ENCODE results near the gene TRIM2.
"Not testable (repeated sequence)": the region's sequence is repeated elsewhere in the genome, so short reads cannot be mapped to it uniquely, and the experiment has no call there.

The TRIM2 gene

DNA sequence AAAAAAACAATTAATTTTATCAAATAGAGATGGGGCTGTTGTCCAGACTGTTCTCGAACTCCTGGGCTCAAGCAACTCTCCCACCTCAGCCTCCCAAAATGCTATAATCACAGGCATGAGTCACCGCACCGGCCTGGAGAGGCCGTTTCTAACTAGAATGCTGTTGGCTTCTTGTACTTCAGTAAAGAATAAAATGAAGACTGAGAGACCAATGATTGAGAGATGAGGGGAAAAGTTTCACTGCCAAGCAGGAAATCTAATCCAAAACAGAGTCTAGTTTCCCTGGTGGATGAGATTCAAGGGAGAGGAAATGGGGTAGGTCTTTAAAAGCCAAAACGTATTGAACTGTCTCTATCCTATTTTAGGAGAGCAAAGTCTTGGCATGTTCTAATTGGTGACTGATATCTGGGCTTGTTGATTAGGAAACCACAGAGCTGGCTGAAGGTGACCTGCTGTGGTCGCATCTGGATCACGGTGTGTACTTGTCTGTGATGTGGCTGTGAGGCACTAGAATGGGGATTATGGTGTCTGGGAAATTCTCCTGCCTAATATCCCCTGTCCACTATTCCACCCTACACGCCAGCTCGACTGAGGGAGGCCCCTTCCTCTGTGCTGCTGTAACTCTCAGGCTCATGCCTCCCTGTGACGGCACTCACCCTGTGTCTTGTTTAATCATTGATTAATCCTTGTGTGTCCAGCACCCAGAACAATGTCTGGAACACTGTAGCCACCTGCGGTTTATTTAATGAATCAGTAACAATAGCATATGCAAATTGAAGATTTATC, 15.0 kb upstream of the TRIM2 start:
- no peak for DNase-seq (ENCODE audit: low spot score)

DNA sequence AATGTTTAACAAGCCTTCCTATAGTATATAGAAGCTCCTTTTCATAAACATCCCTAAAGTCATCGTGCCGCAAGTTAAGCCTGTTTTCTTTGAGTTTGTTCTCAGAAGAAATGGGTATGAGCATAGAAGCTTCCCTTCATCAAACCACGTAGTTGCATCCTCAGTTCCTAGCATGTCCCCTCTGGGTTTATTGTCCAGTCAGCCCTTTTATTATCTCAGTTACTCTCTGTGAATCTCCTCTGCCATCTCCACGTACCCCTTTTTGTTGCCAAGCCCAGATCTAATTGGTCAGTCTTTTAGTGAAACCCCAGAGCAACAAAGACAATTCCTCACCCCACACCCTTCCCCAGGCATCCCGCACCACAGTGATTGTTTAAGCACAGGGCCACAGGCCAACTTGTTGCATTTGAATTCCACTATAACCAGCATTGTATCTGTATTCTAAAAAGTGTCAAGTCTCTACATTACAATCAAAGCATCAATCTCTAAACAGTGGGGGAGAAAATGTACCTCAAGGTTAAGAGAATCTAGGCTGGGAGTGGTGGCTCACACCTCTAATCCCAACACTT, 12.4 kb upstream of the TRIM2 start:
- no peak for DNase-seq (ENCODE audit: low spot score)

DNA sequence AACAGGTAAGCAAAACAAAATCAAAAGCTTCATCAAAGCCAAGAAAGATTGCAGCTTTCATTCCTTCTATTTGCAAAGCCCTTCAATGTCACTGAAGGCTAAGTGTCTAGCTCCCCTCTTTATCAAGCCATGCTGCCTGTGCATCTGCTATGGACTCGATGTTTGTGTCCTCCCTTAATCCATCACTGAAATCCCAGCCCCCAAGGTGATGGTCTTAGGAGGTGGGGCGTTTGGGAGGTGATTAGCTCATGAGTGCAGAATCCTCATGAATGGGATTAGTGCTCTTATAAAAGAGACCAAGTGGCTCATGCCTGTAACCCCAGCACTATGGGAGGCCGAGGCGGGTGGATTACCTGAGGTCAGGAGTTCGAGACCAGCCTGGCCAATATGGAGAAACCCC, 6.9 kb upstream of the TRIM2 start:
- DNase-seq (ENCODE audit: low spot score) = no peak

DNA sequence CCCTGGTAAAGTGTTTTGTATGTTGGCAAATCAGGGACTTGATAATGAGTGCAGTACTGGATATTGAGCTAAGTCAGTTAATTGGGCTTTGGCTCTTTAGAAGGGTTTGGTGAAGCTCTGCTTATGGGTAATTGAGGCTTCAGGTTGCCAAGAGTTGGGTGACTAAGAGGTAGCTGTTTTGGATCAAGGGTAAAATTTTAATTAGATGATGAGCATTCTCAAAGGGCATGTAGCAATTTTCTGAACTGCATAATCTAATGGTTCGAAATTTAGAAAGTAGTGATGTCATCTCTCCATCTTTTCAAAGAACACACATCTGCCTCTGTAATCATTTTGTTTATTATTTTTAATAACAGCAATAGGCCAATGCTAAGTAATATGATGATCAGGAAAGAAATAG, 5.5 kb upstream of the TRIM2 start:
- DNase-seq (ENCODE audit: low spot score) = no peak

DNA sequence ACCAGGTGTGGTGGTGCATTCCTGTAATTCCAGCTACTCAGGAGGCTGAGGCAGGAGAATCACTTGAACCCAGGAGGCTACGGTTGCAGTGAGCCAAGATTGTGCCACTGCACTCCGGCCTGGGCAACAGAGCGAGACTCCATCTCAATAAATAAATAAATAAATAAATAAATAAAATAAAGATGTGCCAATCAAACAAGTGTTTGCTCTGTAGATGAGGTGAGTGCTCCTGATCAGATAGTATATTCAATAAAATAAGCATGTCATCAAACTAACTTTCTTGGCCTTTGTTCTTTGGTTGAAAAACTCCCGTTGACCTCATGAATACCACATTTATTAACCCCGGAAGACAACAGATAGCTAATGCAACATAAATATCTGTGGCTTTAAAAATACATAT, 497 bp upstream of the TRIM2 start:
- DNase-seq (ENCODE audit: low spot score) = not testable (repeated sequence)

DNA sequence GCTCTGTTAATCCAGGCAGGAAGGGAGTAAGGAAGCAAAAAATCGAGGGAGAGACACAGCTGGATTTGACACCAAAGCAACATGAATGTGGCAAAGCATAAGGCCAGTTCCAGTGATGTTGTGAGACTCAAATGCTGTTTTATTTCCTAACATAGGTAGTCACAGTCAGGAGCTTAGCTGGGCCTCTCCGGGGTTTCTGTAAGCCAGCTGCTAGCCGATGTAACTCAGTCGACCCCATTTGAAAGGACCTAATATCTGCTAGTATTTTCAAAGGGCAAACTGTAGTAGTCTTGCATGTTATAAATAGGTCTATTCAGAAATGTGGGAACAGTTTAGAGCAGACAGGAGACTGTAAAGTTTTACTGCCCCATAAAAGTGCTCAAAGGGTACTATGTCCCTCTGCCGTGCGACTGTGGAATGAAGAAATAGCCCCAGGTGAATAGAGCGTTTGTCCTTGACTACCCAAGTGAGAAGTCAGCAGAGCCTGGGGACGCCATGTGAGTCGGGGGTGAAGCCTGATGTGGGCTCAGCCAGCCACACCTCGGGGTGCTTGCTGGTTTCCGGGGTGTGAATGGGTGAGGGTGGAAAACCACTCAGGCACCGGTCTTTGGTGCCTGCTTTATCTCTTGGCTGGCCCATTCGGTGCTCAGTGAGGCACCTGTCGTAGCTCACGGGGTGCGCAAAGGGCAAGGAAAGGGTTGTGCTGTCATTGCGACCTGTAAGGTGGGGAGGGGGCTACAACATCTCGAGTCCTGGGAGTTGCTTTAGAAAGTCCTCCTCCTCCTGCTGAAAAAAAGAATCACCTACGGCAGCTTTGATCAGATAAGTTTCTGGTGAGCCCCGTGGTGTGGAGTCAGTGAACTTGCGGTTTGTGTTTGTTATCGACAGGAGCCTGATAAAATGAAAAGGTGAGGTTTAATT, 745 bp downstream of the TRIM2 start:
- no peak for DNase-seq (ENCODE audit: low spot score)

DNA sequence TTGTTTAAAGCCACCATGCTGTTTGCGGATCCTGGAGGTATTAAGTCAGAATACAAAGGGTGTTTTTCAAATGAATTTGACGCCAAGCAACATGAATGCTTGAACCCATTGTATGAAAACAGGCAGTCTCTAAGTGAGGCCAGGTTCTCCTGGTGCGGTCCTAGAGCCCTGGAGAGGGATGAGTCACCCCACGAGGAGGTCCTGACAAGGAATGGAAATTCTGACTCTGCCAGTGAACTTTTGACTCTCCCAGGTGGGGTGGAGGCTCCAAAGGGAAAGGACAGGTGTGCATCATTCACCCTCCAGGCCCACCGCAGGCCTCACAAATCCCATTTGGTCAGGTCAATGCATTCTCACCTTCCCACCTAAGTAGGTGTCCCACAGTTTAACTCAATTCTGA, 1.5 kb downstream of the TRIM2 start:
- no peak for DNase-seq (ENCODE audit: low spot score)

DNA sequence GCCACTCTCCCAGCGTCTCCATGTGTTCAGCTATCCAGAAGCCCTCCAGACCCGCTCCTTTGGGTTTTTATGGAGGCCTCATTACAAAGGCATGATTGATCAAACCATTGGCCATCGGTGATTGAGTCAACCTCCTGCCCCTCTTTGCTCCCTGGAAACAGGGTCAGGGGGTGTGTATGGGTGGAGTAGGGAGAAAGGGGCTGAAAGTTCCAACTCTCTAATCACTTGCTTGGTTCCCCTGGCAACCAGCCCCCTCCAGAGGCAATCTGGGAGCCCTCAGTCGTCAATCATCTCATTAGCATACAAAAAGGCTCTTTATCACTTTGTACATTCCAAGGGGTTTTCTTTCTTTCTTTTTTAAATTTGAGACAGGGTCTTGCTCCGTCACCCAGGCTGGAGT, 2.3 kb downstream of the TRIM2 start:
- DNase-seq (ENCODE audit: low spot score) = no peak

DNA sequence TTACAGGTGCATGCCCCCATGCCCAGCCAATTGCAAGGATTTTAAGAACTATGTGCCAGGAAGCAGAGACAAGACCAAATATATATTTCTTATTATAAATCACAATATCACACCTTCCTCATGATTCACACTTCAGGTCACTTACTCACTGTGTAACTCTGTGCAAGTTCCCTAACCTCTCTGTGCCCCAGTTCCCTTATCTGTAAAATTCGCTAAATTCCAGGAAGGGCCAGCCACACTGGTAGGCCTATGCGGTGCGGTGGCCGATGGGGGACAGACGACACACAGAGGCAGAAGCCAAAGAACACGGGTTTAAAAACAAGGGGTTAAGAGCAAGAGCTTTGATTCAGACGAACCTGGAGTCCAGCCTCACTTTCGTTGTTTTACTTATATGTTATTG, 2.8 kb downstream of the TRIM2 start:
- DNase-seq (ENCODE audit: low spot score) = no peak

DNA sequence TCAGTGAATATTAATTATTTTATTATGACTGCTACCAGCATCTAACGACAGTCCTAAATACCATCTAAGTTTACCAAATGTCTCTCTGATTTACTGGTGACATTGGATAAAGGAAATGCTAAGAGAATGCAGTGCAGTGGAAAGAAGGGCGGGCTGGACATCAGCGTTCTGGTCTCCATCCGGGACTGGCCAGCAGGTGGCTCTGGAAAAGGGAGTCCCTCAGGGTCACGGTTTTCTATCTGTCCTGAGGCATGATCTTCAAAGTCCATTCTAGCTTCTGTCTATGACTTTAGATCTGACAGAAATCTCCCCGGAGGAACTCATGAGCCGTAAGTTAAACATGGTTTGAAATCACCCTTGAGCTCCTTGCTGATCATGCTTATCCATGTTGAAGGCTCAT, 3.3 kb downstream of the TRIM2 start:
- DNase-seq (ENCODE audit: low spot score) = no peak

DNA sequence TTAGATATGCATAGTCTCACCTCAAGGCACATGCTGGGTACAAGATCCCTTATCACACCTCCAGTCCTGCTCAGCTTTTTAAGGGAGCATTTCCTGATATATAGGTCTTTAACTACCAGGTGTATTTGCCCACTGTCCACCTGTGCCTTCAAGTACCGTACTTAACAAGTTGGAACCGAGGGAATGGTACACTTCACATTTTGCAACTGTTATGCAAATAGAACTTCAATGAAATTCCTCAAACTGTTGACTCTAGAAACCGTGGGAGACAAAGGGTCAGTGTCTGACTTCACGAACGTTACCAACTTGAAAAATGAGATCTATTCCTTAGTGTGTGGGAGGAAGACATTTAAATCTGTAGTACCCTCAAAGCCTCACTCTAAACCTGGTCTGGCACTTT, 5.2 kb downstream of the TRIM2 start:
- no peak for DNase-seq (ENCODE audit: low spot score)

DNA sequence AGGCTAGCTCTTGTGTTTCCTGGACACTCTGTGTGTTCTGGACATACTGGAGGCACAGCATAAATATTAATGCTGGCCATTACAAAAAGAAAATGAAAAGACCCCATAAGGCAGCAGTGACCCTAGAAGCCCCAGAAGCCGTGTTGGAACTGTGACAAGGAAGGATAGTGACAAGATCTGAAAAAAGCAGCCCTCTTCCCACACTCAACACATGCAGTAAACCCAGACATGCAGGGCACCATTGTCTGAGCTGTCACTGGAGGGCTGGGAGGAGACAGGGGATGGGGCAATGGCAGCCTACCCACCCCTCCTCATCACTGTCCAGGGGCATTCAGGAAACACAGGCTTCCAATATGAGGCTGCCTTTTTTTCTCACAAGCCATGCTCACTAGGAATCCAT, 6.5 kb downstream of the TRIM2 start:
- DNase-seq (ENCODE audit: low spot score) = no peak

DNA sequence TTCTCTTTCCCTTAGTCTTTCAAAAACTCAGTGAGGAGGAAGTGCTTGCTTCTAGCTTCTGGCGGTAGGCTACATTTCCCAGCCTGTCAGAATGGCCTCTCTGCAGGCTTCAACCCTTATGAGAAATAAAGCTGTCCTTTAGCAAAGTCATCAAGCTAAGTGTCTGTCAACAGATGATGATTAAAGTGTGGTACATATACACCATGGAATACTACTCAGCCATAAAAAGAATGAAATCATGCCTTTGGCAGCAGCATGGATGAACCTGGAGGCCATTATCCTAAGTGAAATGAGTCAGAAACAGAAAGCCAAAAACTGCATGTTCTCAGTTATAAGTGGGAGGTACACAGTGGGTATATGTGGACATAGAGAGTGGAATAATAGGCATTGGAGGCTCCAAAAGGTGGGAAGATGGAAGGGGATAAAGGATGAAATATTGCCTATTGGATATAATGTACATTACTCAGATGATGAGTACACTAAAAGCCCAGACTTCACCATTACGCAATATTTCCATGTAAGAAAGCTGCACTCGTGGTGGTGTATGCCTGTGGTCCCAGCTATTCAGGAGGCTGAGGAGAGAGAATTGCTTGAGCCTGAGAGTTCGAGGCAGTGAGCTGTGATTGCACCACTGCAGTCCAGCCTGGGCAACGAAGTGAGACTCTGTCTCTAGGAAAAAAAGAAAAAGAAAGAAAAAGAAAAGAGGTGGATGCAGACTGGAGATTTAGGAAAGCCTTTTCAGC, 7.9 kb downstream of the TRIM2 start:
- DNase-seq (ENCODE audit: low spot score) = no peak

DNA sequence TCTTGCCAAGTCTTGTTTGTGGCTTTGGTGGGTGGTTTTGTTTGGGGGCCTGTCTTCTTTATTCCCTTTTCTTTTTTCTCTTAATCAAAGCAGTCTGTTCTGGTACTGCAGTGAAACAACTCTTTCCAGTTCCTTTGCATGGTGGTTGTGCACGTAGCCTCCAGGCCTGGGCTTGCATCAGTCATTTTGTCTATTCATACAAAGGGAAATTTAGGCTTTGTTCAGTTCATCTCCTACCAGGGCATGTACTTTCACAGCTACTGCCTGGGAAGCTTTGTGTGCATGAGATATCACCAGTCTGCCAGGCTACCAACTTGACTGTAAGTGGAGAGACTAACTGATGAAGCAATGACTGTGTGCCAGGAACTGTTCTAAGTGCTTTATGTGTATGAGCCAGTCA, 8.5 kb downstream of the TRIM2 start:
- no peak for DNase-seq (ENCODE audit: low spot score)

DNA sequence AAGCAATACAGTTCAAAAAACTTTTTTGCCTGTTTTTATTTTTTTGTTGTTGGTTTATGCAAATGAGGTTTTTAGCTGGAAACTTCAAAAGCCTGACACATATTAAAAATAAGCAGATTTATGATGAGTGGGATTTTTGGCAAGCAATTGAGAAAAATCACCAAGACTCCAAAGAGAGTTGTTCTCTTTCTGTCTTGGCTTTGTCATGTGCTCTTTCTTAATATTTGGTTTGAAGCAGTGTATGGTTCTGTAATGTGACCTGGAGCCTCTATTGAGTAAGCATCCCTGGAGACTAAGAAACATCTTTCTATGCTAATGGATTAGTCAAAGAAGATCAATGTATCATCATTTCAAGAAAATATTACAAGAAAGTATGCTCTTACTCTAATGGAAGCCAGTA, 11.7 kb downstream of the TRIM2 start:
- DNase-seq (ENCODE audit: low spot score) = no peak

DNA sequence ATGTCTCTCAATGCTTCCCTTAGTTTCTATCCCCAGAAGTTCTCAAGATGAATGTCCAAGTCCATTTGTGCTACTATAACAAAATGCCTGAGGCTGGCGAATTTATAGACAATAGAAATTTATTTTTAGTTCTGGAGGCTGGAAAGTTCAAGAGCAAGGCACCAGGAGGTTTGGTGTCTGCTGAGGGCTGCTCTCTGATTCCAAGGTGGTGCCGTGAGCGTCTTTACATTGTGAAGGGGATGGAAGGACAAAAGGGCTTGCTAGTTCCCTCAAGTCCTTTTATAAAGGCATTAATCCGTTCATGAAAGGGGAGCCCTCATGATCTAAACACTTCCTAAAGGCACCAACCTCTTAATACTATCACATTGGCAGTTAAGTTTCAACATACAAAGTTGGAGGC, 12.3 kb downstream of the TRIM2 start:
- DNase-seq (ENCODE audit: low spot score) = no peak

DNA sequence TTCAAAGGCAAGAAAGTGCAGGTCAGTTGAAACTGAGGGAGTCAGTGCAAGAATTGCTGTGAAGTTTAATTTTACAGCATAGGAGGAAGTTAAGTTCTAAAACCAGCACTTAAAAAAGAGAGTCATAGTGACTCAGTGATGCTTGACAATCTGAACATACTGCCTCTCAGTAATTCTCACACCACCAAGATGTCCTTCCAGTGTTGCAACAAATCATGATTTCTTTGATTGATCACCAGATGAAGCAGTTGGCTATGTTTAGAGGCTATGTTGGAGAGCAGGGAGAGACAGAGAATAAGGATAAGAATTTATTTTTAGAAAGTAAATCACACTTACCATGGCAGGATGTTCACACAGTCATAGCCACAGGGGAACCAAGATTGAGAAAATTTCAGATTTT, 13.2 kb downstream of the TRIM2 start:
- no peak for DNase-seq (ENCODE audit: low spot score)

DNA sequence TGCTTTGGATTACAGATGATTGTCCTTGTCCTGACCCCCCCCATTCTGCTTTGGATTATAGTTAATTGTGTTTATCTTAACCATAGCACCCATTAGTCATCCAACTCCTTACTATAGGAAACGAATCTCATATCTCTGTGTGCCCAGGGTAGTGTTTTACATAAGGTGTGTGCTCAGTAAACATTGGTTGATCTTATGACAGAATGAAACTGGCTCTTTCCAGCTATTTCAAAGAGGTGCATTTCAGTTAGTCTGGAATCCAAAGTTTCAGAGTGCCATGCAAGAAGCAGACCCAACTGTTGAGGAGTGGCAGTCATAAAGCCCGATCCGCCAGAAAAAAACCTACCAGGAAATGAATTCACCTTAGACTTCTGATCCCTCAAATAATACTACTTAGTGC, 14.7 kb downstream of the TRIM2 start:
- DNase-seq (ENCODE audit: low spot score) = no peak

DNA sequence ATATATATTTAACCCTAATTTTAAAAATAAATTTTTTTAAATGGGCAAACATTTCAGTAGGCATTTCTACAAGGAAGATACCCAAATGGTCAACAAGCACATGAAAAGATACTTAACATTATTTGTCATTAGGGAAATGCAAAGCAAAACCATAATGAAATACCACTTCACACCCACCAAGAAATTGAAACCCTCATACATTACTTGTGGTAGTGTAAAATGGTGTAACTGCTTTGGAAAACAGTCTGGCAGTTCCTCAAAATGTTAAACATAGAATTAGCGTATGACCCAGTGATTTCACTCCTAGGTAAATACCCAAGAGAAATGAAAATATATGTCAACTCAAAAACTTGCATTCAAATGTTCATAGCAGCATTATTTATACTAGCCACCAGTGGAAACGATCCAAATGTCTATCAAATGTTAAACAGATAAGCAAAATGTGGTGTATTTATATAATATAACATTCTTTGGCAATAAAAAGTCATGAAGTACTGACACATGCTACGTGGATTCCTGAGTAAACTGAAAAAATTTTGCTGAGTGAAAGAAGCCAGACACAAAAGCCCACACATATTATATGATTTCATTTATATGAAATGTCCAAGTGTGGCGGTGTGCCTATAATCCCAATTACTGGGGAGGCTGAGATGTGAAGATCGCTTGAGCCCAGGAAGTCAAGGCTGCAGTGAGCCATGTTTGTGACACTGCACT, 16.6 kb downstream of the TRIM2 start:
- no peak for DNase-seq (ENCODE audit: low spot score)

DNA sequence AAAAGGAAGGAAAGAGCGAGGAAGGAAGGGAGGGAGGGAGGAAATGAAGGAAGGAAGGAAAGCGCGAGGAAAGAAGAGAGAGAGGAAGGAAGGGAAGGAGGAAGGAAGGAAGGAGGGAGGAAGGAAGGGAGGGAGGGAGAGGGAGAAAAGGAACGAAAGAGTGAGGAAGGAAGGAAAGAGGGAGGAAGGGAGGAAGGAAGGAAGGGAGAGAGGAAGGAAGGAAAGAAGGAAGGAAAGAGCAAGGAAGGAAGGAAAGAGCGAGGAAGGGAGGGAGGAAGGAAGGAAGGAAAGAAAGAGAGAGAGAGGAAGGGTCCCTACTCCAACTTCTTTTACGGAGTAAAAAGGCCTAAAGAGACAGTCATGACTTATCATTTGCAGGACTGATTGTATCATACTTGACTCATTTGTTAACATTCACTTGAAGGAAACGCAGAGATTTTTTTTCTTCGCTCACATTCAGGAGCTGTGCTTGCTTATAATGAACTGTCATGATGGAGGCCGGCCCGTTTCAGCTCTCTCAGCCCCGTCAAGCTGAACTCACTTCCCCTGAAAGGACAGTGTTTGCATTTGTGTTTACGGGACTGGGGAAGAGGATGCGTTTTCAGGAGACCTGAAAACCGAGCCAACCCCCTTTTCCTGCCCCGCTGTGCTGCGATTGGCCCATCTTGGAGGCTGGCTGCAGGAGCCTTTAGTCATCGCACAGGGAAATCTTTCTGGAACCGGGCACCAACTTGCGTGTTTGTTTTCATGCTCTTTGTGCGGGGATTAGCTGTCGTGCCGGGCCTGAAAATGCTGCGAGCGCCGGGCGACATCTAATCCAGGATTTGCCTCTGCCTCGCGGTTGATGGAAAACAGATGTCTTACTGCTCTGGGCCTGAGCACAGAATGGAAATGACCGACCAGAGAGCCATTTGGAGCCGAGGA, 17.8 kb downstream of the TRIM2 start:
- peak; percentile 87 for DNase-seq (ENCODE audit: low spot score)

All from D341Med (cell line).